HG03280 (cell line): ENCODE data around the gene NUTM2E.
"Not testable (repeated sequence)": the region's sequence is repeated elsewhere in the genome, so short reads cannot be mapped to it uniquely, and the experiment has no call there.

Experiments used
- ATAC-seq: cut with Tn5 transposase; IDR thresholded peaks from one replicate; pipeline ENCODE4 v1.9.1; 2021; ENCODE audit warnings: mild to moderate bottlenecking, moderate library complexity; ENCODE audit not compliant: unreplicated experiment

NUTM2E gene

DNA sequence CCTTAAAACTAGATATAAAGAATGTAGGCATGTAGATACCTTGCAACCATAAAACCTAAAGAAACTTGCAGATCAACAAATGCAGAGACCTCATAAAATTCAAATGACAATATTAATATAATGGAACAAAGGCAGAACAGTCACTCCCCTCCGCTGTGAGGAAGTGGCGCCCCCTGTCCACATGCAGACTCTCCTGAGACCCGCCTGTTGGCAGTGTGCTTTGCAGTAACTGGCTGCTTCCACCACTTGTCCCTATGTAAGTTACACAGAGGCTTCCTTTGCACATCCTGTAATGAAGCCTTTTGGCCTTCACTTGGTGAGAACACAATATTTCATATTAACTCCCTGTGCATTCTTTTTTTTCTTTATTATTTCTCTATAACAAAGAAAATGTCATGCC is 36.3 kb downstream of the NUTM2E start:
- ATAC-seq = not testable (repeated sequence)

DNA sequence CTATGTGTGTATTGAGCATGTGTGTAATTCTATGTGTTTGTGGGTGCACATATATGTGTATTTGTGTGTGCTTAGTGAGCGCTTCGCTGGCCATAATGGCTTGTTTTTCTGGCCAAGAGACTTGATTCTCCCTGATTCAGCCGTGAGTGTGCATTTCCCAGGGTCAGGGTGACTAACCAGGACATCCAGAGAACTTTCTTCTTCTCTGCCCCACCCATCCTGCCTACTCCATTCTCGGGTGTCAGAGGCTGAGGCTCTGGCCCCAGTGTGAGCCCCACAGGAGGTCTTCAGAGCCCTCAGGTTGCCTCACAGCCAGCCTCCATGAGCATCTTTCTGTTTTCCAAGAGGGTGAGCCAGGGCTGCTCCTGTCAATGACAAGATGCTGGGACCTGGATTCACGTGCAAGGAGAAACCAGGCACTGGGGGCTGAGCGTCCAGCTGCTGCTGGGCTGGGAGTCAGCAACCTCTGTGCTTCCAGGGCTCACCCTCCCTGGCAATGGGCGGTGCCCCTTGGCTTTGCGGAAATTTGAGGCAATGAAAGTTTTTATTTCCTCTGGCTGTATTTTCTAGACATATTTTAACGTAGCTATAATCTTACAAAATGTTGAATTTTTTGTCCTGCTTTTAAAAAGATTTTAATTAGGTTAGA is 40.5 kb downstream of the NUTM2E start:
- not testable (repeated sequence) for ATAC-seq

DNA sequence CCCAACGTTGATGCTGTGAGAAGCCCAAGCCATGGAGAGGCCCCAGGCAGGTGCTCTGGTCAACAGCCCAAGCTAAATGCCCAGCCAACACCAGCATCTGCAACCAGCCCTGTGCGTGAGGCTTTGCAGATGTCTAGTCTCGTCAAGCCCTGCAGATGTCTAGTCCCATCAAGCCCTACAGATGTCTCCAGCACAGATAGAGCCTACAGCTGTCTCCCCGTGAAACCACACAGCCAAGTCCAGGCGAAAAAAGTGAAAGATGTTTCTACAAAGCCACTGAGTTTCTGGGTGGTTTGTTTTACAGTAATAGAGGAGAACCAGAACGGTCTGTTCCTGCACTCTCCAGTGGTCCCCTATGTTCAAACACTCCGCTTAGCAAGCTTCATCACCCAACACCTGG is 41.5 kb downstream of the NUTM2E start:
- not testable (repeated sequence) for ATAC-seq

DNA sequence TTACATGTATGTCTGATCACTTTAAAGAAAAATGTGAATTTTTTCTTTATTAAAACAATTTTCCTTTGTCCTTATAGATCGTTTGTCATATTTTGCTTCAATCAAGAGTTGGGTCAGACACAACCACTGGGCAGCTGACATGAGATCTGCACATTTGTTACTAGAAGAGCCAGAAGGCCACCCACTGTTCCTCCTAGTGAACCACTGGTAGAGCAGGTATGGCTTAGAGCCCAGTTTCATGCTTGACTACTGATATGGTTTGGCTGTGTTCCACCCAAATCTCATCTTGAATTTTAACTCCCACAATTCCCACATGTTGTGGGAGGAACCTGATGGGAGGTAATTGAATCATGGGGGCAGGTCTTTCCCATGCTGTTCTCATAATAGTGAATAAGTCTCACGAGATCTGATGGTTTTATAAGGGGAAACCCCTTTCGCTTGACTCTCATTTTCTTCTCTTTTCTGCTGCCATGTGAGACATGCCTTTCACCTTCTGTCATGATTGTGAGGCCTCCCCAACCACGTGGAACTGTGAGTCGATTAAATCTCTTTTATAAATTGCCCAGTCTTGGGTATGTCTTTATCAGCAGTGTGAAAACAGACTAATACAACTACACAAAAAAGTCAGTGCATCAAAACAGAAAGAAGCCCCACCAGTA is 43.0 kb downstream of the NUTM2E start:
- ATAC-seq = not testable (repeated sequence)

DNA sequence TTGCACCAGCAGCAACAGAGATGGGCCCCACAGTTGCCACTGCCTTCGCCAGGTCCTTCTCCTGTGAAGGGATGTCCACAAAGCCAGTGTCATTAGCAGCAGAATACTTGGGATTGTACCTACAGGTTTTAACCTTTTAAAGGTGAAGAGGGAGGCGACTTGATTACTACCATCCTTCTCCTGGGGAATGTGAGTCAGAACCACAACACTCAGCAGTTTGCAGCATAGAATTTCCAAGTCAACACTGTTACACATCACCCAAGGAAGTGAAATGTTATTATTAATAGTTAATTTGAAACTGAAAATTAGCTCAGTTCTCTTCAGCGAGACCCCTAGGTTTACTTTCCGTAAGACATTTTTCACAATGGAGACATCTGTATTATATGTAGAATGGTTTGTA is 45.2 kb downstream of the NUTM2E start:
- ATAC-seq = not testable (repeated sequence)
